K562 (cell line): ENCODE data around the gene ADRA2B. TPM values are rescaled to one million over a fixed set of nuclear protein-coding genes. Genes with fewer than 3 reads are reported as not detected.

Source experiments
- ARHGAP35 ChIP-seq: fragments of 450-650 bp; IDR thresholded peaks from 2 replicates; pipeline ENCODE4 v1.6.1; 2018; ENCODE audit not compliant: partially characterized antibody
- BRD4 ChIP-seq: fragments of 200-600 bp; sonication (generic); IDR thresholded peaks from 2 replicates; pipeline ENCODE4 v1.6.1; 2017; ENCODE audit warnings: inconsistent platforms
- EGR1 ChIP-seq: fragments of 450-650 bp; conservative IDR thresholded peaks from 2 replicates; pipeline ENCODE4 v1.6.1; 2017; ENCODE audit warnings: mild to moderate bottlenecking
- ETS2 ChIP-seq: IDR thresholded peaks from 2 replicates; pipeline ENCODE4 v1.6.1; 2016; ENCODE audit warnings: borderline replicate concordance, missing genetic modification characterization, mild to moderate bottlenecking, moderate library complexity, missing compliant biosample characterization; ENCODE audit not compliant: poor library complexity, severe bottlenecking
- GATA2 ChIP-seq: sonication (generic); formaldehyde crosslinking; IDR thresholded peaks from 2 replicates; pipeline ENCODE4 v1.4.0; 2020; ENCODE audit warnings: mild to moderate bottlenecking, missing genetic modification reagents
- HDAC2 ChIP-seq: fragments of 450-650 bp; IDR thresholded peaks from 2 replicates; pipeline ENCODE4 v1.6.1; 2016; ENCODE audit warnings: mild to moderate bottlenecking
- HDAC3 ChIP-seq: fragments of 450-650 bp; IDR thresholded peaks from 2 replicates; pipeline ENCODE4 v1.6.1; 2018; ENCODE audit warnings: borderline replicate concordance, mild to moderate bottlenecking, moderate library complexity; ENCODE audit not compliant: partially characterized antibody
- HNRNPLL ChIP-seq: fragments of 200-400 bp; formaldehyde crosslinking; IDR thresholded peaks from 2 replicates; pipeline ENCODE4 v1.6.1; 2017; ENCODE audit warnings: low read length, low read depth, mild to moderate bottlenecking; ENCODE audit not compliant: poor library complexity, severe bottlenecking
- MAFF ChIP-seq: IDR thresholded peaks from 2 replicates; pipeline ENCODE4 v1.6.1; 2012; ENCODE audit warnings: low read length, improper control_type of control experiment
- MAZ ChIP-seq, 2 experiments: fragments of 450-650 bp in 1 of 2; sonication (generic) in 1 of 2; formaldehyde crosslinking; IDR thresholded peaks in 1 of 2; conservative IDR thresholded peaks in 1 of 2; 2 replicates each; pipeline versions ENCODE4 v1.4.0 to v1.5.0; 2020; ENCODE audit warnings: mild to moderate bottlenecking in 1 of 2, missing genetic modification reagents in 1 of 2
- MCM2 ChIP-seq: fragments of 450-650 bp; IDR thresholded peaks from 2 replicates; pipeline ENCODE4 v1.6.1; 2017; ENCODE audit warnings: low read depth, mild to moderate bottlenecking
- NFIC ChIP-seq: fragments of 450-650 bp; IDR thresholded peaks from 2 replicates; pipeline ENCODE4 v1.6.1; 2017; ENCODE audit warnings: mild to moderate bottlenecking, inconsistent platforms
- NONO ChIP-seq, 2 experiments: fragments of 200-400 bp in 1 of 2; fragments of 450-650 bp in 1 of 2; formaldehyde crosslinking in 1 of 2; IDR thresholded peaks; 2 replicates each; pipeline ENCODE4 v1.6.1; 2017; ENCODE audit warnings: low read depth in 2 of 2, mild to moderate bottlenecking in 2 of 2, moderate library complexity in 2 of 2, low read length in 1 of 2
- NR4A1 ChIP-seq, 2 experiments: fragments of 250-450 bp in 1 of 2; fragments of 450-650 bp in 1 of 2; sonication (Bioruptor Pico) in 1 of 2; IDR thresholded peaks; 2 replicates each; pipeline versions ENCODE4 v1.4.0 to v1.6.1; 2016 to 2020; ENCODE audit warnings: mild to moderate bottlenecking in 2 of 2, missing compliant biosample characterization in 1 of 2, missing genetic modification characterization in 1 of 2, moderate library complexity in 1 of 2
- SNAPC5 ChIP-seq: fragments of 250-450 bp; sonication (Bioruptor Pico); IDR thresholded peaks from 2 replicates; pipeline ENCODE4 v1.8.0; 2021; ENCODE audit warnings: moderate library complexity, mild to moderate bottlenecking, inconsistent platforms
- STAT5B ChIP-seq: fragments of 250-450 bp; sonication (Bioruptor Pico); IDR thresholded peaks from 2 replicates; pipeline ENCODE4 v1.8.0; 2021; ENCODE audit warnings: mild to moderate bottlenecking, inconsistent platforms
- TCF7 ChIP-seq: sonication (generic); IDR thresholded peaks from 2 replicates; pipeline ENCODE4 v1.6.1; 2016; ENCODE audit warnings: antibody characterized with exemption, borderline replicate concordance
- YY1 ChIP-seq, 3 experiments: IDR thresholded peaks; 2 replicates each; pipeline ENCODE4 v1.6.1; 2011; ENCODE audit warnings: low read length in 2 of 3, mild to moderate bottlenecking in 2 of 3, moderate library complexity in 2 of 3, borderline replicate concordance in 1 of 3, control low read depth in 1 of 3, low read depth in 1 of 3; ENCODE audit not compliant: insufficient read depth in 3 of 3, insufficient replicate concordance in 2 of 3, control insufficient read depth in 1 of 3, insufficient read length in 1 of 3; ENCODE audit errors: extremely low read depth in 1 of 3
- ZBTB49 ChIP-seq: sonication (generic); formaldehyde crosslinking; IDR thresholded peaks from 2 replicates; pipeline ENCODE4 v1.8.0; 2022; ENCODE audit warnings: missing genetic modification reagents, mild to moderate bottlenecking, borderline replicate concordance
- ZNF23 ChIP-seq: fragments of 250-450 bp; sonication (Bioruptor Pico); IDR thresholded peaks from 2 replicates; pipeline ENCODE4 v1.4.0; 2020; ENCODE audit warnings: mild to moderate bottlenecking
- ZNF695 ChIP-seq: fragments of 450-650 bp; formaldehyde crosslinking; IDR thresholded peaks from 2 replicates; pipeline ENCODE4 v1.4.0; 2020; ENCODE audit warnings: mild to moderate bottlenecking, moderate library complexity
- ZNF830 ChIP-seq: fragments of 250-450 bp; sonication (Bioruptor Pico); IDR thresholded peaks from 2 replicates; pipeline ENCODE4 v1.5.0; 2021; ENCODE audit warnings: mild to moderate bottlenecking
- polyA plus RNA-seq, 8 experiments: library from polyadenylated mRNA; depleted of rRNA in 4 of 8; stranded (reverse) in 5 of 8; unstranded in 3 of 8; fragments of >200 nt; fragmentation: Nextera tagmentation in 2 of 8; fragmentation: Illumina TruSeq in 1 of 8; extraction: Ambion mirVana in 2 of 8; extraction: Trizol in 1 of 8; gene quantifications; 2 replicates each; pipeline versions ENCODE4 v1.2.1 to v1.2.3, GENCODE V29; 2011 to 2014; ENCODE audit warnings: inconsistent platforms in 1 of 8, missing spikeins in 1 of 8
- total RNA-seq, 7 experiments: library from RNA; depleted of rRNA in 6 of 7; stranded (reverse); fragments of >200 nt in 6 of 7; fragmentation: Illumina TruSeq in 2 of 7; extraction: Trizol in 2 of 7; gene quantifications; 2 replicates each; pipeline versions ENCODE4 v1.2.1 to v1.2.3, GENCODE V29; 2011 to 2021; ENCODE audit warnings: low replicate concordance in 1 of 7
- TF ChIP-seq, protein P1 (sequence below): fragments of 200-800 bp; sonication (Bioruptor generic); IDR thresholded peaks from 2 replicates; pipeline ENCODE4 v1.6.1; 2017; ENCODE audit warnings: missing genetic modification characterization, missing compliant biosample characterization

ADRA2B gene
- total and polyA plus RNA-seq, 9 of the 15 experiments (the other 6 are each of a cell fraction or from before 2014, with no cell fraction given), result not detected

- TF ChIP-seq ZBTB49 (CRISPR knock-in tag) (no peak), ARHGAP35 (no peak), NFIC (0 out of 2 replicates have a peak, but pooled peaks have one; percentile 21), BRD4 (0 out of 2 replicates have a peak, but pooled peaks have one; percentile 30), MAFF (no peak), ZNF695 (CRISPR knock-in tag) (no peak), NONO (IDR thresholded peaks at IDR 0.05; ENCODE audit: low read depth in 2 of 2, low read length in 1 of 2) (no peak), ETS2 (tag) (no peak), YY1 (IDR thresholded peaks at IDR 0.05; ENCODE audit: borderline replicate concordance in 1 of 3, control insufficient read depth in 1 of 3, extremely low read depth in 1 of 3, insufficient read depth in 3 of 3, insufficient read length in 1 of 3, insufficient replicate concordance in 2 of 3, low read depth in 1 of 3, low read length in 2 of 3) (peak in 2 of 3 experiments; percentile 42 to 63), HDAC3 (no peak), NR4A1 (CRISPR knock-in tag; IDR thresholded peaks at IDR 0.05) (0 out of 2 replicates have a peak, but pooled peaks have one; percentile 18), NR4A1 (tag; IDR thresholded peaks at IDR 0.05) (0 out of 2 replicates have a peak, but pooled peaks have one; percentile 53), HNRNPLL (no peak), MCM2 (no peak), ZNF830 (CRISPR knock-in tag) (no peak), ZNF23 (CRISPR knock-in tag) (no peak), STAT5B (CRISPR knock-in tag) (no peak), GATA2 (CRISPR knock-in tag) (no peak), SNAPC5 (CRISPR knock-in tag) (no peak), TCF7 (peak; percentile 65; the same call in 1 of the 2 replicates), EGR1 (peak; percentile 97), HDAC2 (0 out of 2 replicates have a peak, but pooled peaks have one; percentile 43), MAZ (CRISPR knock-in tag; conservative IDR thresholded peaks at IDR 0.05 in 1 of 2, IDR thresholded peaks at IDR 0.05 in 1 of 2) (peak; percentile 21 to 80; a peak in 3 of 4 replicates)
- TF ChIP-seq, protein P1, sequence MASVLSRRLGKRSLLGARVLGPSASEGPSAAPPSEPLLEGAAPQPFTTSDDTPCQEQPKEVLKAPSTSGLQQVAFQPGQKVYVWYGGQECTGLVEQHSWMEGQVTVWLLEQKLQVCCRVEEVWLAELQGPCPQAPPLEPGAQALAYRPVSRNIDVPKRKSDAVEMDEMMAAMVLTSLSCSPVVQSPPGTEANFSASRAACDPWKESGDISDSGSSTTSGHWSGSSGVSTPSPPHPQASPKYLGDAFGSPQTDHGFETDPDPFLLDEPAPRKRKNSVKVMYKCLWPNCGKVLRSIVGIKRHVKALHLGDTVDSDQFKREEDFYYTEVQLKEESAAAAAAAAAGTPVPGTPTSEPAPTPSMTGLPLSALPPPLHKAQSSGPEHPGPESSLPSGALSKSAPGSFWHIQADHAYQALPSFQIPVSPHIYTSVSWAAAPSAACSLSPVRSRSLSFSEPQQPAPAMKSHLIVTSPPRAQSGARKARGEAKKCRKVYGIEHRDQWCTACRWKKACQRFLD, result peak; percentile 79
These were observed 41.5 kb upstream of the ADRA2B start (continued) for GRCh38 chr2:96157649-96158553.
